Panc1 (cell line): ENCODE measurements around the gene RAB4A. TPM values are rescaled to one million over a fixed set of nuclear protein-coding genes. Genes with fewer than 3 reads are reported as not detected.

Source experiments
- ATAC-seq: fragments of 200-7000 bp; cut with Tn5 transposase; 2 replicates; pipeline ENCODE4 v1.9.1; 2020; ENCODE audit warnings: mild to moderate bottlenecking, moderate library complexity
- BruUV-seq: library from RNA; stranded (reverse); fragments of 400-500 nt; replicated peaks from 2 replicates; lab custom pipeline; 2021; lab: Mats Ljungman, UMichigan
- CTCF ChIA-PET: fragments of 300-600 bp; sonication (Branson Sonifier 250); formaldehyde crosslinking; loops from one replicate; lab custom pipeline; 2022; ENCODE audit warnings: antibody characterized with exemption; lab: Charles Lee
- POLR2A ChIA-PET: fragments of 300-600 bp; sonication (Branson Sonifier 250); formaldehyde crosslinking; loops from one replicate; lab custom pipeline; 2022; ENCODE audit warnings: antibody characterized with exemption; lab: Charles Lee
- DNase-seq: peaks from one replicate; pipeline ENCODE4 v3.0.0-alpha.2; 2010; ENCODE audit warnings: low read depth, low spot score
- H3K27ac ChIP-seq: 2 replicates; pipeline ENCODE4 v1.5.1; 2011; ENCODE audit warnings: mild to moderate bottlenecking, low read length, inconsistent platforms
- H3K27me3 ChIP-seq: fragments of 200-500 bp; sonication (Bioruptor generic); 2 replicates; pipeline ENCODE4 v1.6.0; 2014; ENCODE audit warnings: low read length, inconsistent platforms; ENCODE audit not compliant: control insufficient read depth, insufficient read depth
- H3K36me3 ChIP-seq: fragments of 200-500 bp; sonication (Bioruptor generic); 2 replicates; pipeline ENCODE4 v1.5.1; 2014; ENCODE audit warnings: inconsistent platforms, mild to moderate bottlenecking, low read length, moderate library complexity; ENCODE audit not compliant: control insufficient read depth, insufficient read depth
- H3K4me1 ChIP-seq: 2 replicates; pipeline ENCODE4 v1.5.1; 2011; ENCODE audit warnings: inconsistent platforms, mild to moderate bottlenecking, low read length, moderate library complexity; ENCODE audit not compliant: control insufficient read depth, insufficient read depth
- H3K4me3 ChIP-seq, 2 experiments: 2 replicates each; pipeline ENCODE4 v1.5.1; 2011 to 2012; ENCODE audit warnings: low read depth in 2 of 2, low read length in 2 of 2, mild to moderate bottlenecking in 2 of 2, inconsistent platforms in 1 of 2, moderate library complexity in 1 of 2
- H3K9me3 ChIP-seq: fragments of 200-500 bp; sonication (Bioruptor generic); 2 replicates; pipeline ENCODE4 v1.5.1; 2014; ENCODE audit warnings: low read depth, mild to moderate bottlenecking, inconsistent platforms, low read length, moderate library complexity; ENCODE audit not compliant: control insufficient read depth, insufficient read depth
- CTCF ChIP-seq: fragments of 450-650 bp; IDR thresholded peaks from 2 replicates; pipeline ENCODE4 v1.5.1; 2017; ENCODE audit warnings: mild to moderate bottlenecking
- POLR2AphosphoS5 ChIP-seq: IDR thresholded peaks from 2 replicates; pipeline ENCODE4 v1.6.1; 2012; ENCODE audit warnings: mild to moderate bottlenecking, low read depth, low read length, moderate library complexity
- REST ChIP-seq, 2 experiments: IDR thresholded peaks; 2 replicates each; pipeline ENCODE4 v1.6.1; 2011 to 2012; ENCODE audit warnings: low read depth in 2 of 2, control low read depth in 1 of 2, low read length in 1 of 2, mild to moderate bottlenecking in 1 of 2, moderate library complexity in 1 of 2; ENCODE audit not compliant: insufficient read depth in 1 of 2
- SIN3A ChIP-seq: IDR thresholded peaks from 2 replicates; pipeline ENCODE4 v1.6.1; 2012; ENCODE audit warnings: low read depth, mild to moderate bottlenecking, low read length, moderate library complexity, borderline replicate concordance; ENCODE audit not compliant: insufficient read depth
- TCF7L2 ChIP-seq: IDR thresholded peaks from 2 replicates; pipeline ENCODE4 v1.6.1; 2011; ENCODE audit warnings: mild to moderate bottlenecking, low read depth, low read length, inconsistent platforms
- in situ Hi-C: cut with HindIII; loops from 2 replicates; pipeline ENCODE4 v1.10.0; 2016; ENCODE audit warnings: low sequenced_read_pairs, low pct_unique_long_range_greater_than_20kb
- intact Hi-C: fragments of 100-400 bp; cut with micrococcal nuclease; formaldehyde crosslinking; loops from one replicate; pipeline ENCODE4 v1.10.0; 2022; ENCODE audit not compliant: unreplicated experiment
- total RNA-seq: library from RNA; stranded (reverse); gene quantifications from one replicate; pipeline ENCODE4 v1.2.1, GENCODE V29; 2021; ENCODE audit not compliant: unreplicated experiment

RAB4A gene
- total RNA-seq, 1 experiment from 2014 or later = 73.0 TPM

- no peak for DNase-seq
- ChIA-PET CTCF (no interaction called here), POLR2A (no interaction called here)
- Histone ChIP-seq H3K4me3 (no peak overlapping the region), H3K36me3 (no peaks in the 10 kb centered on the region), H3K9me3 (no peaks in the 10 kb centered on the region), H3K4me1 (0 out of 2 replicates have a peak, but pooled peaks cover 3% of the 10 kb centered on the region), H3K27ac (no peak overlapping the region), H3K27me3 (no peaks in the 10 kb centered on the region)
- intact Hi-C loops (no loop called here), in situ Hi-C loops (no loop called here)
- no peak for TF ChIP-seq CTCF
- no peak for TF ChIP-seq POLR2AphosphoS5
- no peak for TF ChIP-seq TCF7L2
- no peak for TF ChIP-seq REST (IDR thresholded peaks at IDR 0.05; ENCODE audit: insufficient read depth in 1 of 2, low read depth in 2 of 2, low read length in 1 of 2)
- no TSS peak for BruUV-seq
- no peak for ATAC-seq
Observed at GRCh38 chr1:229248821-229249817, 21.8 kb upstream of the RAB4A start.

GRCh38 chr1:229249854-229250644 is 20.9 kb upstream of the RAB4A start:
- Histone ChIP-seq H3K4me3 (no peak overlapping the region), H3K36me3 (no peaks in the 10 kb centered on the region), H3K27me3 (no peaks in the 10 kb centered on the region), H3K9me3 (no peaks in the 10 kb centered on the region), H3K27ac (no peak overlapping the region), H3K4me1 (0 out of 2 replicates have a peak, but pooled peaks cover 3% of the 10 kb centered on the region)
- CTCF ChIA-PET = no interaction called here
- no peak for DNase-seq
- TF ChIP-seq POLR2AphosphoS5 (no peak), REST (IDR thresholded peaks at IDR 0.05; ENCODE audit: insufficient read depth in 1 of 2, low read depth in 2 of 2, low read length in 1 of 2) (no peak), CTCF (no peak), SIN3A (no peak), TCF7L2 (no peak)
- POLR2A ChIA-PET = no interaction called here
- no TSS peak for BruUV-seq
- in situ Hi-C loops = no loop called here
- intact Hi-C loops = loop anchor here (10.0 kb wide), 1 partner anchor 205 kb away; no protein-coding TSS in a partner anchor
- no peak for ATAC-seq
